ENCODE results near the gene EOLA1. TPM values are rescaled to one million over a fixed set of nuclear protein-coding genes. Genes with fewer than 3 reads are reported as not detected.
"Not testable (repeated sequence)": the region's sequence is repeated elsewhere in the genome, so short reads cannot be mapped to it uniquely, and the experiment has no call there.

EOLA1 gene
- polyA plus RNA-seq, 10 donors = 18.8 to 24.4 (median 21.5) TPM

DNA sequence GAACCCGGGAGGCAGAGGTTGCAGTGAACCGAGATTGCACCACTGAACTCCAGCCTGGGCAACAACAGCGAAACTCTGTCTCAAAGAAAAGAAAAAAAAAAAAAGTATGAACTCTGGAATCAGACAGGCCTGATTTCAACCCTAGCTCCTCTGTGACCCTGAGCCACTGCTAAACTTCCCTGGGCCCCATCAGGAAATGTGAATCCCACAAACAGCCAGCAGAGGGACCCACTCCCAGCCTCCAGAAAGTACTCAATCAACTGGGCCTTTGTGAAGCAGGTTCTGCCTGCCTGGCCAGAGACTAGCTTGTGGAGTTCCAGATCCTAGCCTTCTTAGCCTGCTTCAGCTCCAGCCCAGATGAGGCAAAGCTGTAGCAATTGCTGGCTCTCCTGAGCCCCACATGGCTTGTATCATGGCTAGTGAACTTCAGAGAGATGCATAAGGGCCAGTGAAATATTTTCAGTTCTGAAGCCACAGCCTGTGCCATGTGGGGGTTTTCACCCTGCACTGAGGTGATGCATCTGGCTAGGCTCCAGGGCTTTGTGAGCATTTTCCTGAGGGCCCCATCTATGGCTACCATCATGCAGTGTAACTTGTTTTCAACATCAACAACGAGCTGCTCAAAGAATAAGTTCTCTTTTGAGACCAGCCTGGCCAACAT, 28.5 kb upstream of the EOLA1 start:
- peak in 1 of 3 donors; percentile 40 for DNase-seq

DNA sequence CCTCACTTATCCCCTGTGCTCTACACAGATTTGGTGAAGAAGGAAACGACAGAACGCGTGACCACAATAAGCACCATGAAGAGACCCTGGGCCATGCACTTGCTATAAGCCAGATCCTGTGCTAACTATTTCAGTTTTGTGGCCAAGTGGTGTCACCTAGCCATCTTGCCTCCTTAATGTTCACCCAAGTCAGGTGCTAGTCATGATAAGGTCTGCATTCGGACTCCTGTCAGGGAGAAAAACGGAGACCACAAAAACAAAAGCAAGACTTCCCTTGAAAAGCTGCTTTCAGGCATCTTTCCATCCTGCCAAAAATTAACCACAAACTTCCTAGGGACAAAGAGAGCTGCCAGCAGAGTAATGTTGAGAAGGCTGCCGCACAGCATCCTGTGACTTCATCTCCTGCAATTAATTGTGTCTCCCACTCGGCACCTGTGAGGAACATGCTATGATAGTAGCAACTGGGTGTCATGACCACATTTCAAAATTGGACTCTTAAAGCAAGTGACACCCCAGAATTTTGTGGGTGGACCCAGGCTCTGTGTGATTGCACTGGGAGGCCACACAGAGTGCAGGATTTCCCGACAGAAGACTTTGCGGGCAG, 26.9 kb upstream of the EOLA1 start:
- DNase-seq = no peak

DNA sequence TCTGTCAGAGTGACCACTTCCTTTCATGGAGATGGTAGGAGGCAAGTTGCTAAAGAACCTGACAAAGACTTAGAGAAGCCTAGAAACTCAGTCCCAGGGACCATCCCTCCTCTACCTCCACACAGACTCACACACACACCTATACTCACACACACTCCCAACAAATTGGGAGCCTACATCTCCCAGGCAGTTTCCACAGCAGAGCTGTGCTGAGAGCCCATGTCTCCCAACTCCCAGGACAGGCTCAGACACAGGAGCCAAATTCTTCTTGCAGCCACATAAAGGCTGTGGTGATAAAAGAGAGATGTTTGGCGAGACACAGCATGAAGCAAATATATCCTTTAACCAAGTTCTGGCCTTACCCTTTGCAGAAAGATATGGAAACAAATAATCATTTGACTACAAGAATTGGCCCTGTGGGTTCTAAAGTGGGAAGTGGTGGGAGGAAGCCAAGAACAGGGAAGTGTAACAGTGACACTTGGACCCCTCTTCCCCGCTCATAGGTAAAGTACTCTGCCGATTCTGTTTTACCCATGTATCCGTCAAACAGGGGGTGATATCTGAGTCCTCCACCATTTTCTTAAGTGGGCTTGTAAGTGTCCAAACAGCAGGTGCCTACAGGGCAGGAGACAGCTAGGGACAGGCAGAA, 24.7 kb upstream of the EOLA1 start:
- DNase-seq = no peak

DNA sequence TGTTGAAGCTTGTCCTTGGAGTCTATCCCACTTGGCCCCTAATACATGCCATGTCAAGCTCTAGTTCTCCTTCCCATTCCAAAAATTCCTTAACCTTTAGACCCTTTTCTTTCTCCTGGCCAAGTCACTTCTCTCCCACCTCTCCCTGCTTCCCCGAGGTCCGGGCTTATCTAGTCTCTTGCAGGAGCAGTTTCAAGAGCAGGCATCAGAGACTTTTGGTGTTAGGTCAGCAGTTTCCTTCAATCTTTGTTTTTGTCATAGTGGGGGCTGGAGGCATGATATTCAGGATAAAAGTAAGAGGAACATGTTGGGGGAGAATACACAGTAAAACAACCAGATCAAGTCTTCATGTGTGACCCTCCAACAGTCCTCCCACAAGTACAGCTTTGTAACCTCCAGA, 24.2 kb upstream of the EOLA1 start:
- DNase-seq = no peak

DNA sequence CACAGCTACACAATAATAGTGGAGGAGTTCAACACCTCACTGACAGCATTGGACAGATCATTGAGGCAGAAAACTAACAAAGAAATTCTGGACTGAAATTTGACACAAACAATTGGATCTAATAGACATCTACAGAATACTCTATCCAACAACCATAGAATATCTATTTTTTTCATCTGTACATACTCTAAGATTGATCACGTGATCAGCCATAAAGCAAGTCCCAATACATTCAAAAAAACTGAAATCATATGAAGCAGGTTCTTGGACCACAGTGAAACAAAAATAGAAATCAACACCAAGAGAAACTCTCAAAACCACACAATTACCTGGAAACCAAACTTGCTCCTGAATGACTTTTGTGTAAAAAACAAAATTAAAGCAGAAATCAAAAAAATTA, 23.5 kb upstream of the EOLA1 start:
- no peak for DNase-seq

DNA sequence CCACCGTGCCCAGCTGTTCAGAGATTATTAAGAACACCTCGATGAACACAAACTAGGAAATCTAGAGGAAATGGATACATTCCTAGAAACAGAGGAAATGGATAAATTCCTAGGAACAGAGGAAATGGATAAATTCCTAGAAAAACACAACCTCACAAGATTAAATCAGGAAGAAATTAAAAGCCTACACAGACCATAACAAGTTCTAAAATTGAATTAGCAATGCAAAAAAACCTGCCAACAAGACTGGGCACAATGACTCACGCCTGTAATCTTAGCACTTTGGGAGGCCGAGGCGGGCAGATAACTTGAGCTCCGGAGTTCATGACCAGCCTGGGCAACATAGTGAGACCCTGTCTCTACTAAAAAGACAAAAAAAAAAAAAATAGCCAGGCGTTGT, 22.6 kb upstream of the EOLA1 start:
- DNase-seq = no peak

DNA sequence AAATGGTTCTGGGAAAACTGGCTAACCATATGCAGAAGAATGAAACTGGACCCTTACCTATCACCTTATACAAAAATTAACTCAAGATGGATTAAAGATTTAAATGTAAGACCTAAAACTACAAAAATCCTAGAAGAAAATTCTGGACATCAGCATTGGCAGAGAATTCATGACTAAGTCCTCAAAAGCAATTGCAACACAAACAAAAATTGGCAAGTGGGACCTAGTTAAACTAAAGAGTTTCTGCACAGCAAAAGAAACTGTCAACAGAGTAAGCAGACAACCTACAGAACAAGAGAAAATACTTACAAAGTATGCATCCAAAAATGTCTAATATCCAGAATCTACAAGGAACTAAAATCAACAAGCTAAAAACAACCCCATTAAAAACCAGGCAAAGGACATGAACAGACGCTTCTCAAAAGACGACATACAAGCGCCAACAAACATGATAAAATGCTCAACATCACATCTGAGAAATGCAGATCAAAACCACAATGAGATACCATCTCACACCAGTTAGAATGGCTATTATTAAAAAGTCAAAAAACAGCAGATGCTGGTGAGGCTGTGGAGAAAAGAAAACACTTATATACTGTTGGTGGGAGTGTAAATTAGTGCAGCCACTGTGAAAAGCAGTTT, 20.1 kb upstream of the EOLA1 start:
- DNase-seq = not testable (repeated sequence)

DNA sequence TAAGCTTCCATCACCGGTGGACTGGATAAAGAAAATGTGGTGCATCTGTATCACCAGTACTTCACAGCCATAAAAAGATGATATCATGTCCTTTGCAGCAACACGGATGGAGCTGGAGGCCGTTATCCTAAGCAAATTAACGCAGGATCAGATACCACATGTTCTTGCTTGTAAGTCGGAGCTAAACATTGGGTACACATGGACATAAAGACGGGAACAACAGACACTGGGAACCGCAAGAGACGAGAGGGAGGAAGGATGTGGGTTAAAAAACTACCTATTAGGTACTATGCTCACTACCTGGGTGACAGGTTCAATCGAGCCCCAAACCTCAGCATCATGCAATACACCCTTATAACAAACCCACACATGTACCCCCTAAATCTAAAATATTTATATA, 19.4 kb upstream of the EOLA1 start:
- no peak for DNase-seq

DNA sequence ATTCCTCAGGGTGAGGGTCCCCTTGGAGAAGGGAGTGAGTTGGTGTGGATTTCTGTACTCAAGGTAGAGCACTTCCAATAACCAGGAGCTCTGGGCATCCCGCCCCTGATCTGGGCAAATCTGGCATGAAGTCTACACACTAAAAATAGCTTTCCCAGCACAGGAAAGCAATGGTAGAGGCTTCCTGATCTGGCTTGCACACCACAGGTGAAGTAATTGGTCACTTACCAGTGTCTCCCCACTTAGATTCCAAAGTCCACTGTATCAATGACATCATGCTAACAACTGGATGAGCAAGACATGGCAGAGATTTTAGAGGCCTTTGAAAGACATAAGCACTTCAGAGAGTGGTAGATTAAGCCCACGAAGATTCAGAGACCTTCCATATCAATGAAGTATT, 17.9 kb upstream of the EOLA1 start:
- no peak for DNase-seq

DNA sequence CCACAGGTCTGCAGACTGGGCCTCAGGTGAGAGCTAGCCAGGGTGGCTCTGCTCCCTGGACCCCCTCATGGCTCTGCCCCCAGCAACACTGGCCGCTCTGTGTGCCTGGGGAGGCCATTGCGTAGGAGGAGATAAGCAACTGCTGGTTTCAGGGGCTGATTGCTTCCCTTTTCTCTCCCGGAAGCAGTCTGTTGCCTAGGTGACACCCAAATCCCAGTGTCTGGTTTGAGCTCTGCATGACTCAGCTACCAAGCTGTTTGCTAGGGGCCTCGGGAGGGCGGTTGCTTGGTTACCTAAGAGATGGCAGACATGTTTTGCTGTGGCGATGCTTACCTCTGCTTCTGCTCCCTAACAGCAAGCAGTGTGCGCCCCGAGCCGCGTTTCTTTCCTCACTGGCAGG, 15.4 kb upstream of the EOLA1 start:
- DNase-seq = not testable (repeated sequence)

DNA sequence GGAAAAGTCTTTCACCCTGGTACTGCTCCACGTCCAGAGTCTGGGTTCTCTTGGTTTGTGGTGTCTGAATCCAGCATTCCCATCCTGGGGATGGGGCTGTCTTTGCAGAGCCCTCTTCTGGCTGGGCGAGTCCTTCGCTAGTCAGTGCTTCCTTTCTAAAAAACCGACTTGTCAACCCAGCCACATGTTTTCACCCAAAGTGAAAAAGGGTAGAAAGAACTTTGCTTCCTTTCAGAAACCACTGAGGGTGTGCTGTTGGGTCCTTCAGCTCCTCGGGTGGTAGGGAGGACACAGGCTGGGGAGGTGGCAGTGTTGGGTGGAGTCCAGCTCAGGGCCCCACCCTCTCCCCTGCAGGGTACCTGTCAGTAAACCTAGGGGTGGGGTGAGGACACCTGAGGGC, 14.9 kb upstream of the EOLA1 start:
- not testable (repeated sequence) for DNase-seq

DNA sequence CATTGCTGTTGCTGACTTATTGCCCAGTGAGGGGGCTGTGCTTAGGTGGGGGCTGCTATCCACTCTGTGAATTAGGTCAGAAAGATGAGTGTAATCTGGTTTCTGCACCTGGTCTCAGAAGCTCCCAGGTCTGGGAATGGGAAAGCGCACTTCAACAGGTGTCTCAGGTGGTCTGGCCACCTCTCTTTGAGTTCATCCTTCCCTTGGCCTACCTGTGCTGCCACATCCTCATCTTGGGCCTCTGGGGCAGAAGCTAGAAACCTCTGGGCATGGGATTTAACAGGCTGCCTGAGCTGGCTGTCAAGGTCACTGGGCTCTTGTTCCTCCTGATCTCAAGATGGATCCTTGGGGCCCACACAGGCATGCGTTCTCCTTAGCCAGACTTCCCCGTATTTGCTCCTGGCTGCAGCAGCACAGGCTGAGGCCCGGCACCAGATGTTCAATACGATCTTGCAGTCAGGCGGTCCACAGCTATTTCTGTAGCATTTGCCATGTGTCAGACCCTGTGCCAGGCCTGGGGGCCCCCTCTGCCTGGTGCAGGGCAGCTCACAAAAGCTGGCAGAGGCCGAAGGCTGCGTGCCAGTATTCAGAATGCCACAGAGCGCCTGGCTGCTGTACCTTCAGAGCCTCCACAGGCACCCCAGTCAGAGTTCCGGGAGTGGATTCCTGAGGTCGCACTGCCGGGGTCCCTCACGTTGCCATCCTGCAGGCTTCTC, 14.3 kb upstream of the EOLA1 start:
- DNase-seq = peak in 1 of 3 donors; percentile 38

DNA sequence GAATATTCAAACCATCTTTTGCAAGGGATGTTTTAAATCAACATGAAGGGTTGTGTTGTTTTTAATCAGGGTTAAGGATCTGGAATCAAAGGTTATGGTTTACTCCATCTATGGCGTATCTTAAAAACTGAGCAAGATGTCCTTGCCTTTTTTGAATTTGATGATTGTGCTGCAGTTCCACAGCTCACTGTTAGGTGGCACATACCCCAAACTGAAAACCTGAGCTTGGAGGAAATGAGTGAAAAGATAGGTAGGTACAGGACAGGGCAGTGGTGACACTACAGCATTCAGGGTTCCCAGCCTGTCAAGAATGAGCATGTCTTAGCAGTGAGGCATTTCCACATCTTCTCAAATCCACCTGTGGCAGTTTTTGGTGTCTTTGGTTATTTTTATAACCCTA, 13.1 kb upstream of the EOLA1 start:
- no peak for DNase-seq

DNA sequence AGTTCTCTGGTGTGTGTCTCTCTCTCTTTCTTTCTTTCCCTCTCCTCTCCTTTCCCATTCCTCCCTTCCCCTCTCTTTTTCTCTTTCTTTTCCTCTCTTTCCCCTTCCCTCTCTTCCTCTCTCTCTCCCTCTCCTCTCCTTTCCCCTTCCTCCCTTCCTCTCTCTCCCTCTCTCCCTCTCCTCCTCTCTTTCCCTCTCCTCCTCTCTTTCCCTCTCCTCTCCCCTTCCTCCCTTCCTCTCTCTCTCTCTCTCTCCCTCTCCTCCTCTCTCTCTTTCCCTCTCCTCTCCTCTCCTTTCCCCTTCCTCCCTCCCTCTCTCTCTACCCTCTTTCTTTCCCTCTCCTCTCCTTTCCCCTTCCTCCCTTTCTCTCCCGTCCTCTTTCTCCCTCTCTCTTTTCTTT, 12.4 kb upstream of the EOLA1 start:
- DNase-seq = no peak

DNA sequence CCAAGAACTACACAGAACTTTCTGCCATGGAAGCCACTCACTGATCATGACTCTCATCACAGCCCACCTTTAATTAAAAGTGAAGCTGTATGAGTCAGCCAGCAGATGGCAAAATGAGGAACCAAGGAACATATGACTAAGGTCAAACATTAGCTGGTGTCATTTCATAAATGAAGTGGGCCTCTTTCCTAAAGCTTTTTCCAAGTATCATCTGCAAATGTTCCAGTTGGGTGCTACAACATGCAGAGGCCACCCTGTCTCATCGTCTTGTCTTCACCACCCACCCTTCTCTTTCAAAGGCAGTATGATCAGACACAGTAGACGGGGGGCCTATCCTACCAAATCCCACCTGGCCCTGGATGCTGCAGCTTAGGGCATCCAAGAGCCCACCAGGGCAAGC, 9.2 kb upstream of the EOLA1 start:
- no peak for DNase-seq

DNA sequence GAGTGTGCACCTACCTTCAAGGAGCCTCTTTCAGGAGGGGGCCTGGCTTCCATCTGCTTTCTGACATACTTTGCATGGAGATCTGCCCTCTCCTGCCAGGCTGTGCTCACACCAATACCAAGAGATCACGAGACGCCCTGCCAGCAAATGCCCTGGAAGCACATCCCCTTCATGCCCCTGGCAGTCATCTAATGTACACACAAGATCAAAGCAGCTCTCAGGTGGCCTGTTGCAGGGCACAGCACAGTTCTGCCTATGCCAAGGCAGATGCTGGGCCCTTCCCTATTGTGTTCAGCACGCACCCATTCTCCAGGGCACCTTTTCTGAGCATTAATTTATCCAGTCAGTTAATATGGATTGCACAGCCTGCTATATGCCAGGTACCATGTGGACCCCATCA, 7.9 kb upstream of the EOLA1 start:
- DNase-seq = not testable (repeated sequence)

DNA sequence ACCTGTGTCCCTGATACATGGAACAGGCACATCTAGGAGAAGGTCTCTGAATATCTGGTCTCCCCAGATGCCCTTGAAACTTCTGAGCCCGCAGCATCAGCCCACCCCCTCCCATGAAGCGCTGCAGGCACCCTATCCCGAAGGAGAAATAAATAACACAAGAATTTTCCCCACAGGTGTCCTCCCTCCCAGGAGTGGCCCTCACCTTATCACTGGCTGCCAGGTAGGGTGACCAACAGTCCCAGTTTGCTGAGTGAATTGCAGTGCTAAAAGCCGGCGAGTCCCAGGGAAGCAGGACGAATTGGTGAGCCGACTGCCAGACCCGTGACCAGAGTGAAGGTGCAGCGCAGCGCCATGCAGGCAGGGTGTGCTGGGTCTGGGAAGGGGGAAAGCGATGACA, 6.8 kb upstream of the EOLA1 start:
- not testable (repeated sequence) for DNase-seq

DNA sequence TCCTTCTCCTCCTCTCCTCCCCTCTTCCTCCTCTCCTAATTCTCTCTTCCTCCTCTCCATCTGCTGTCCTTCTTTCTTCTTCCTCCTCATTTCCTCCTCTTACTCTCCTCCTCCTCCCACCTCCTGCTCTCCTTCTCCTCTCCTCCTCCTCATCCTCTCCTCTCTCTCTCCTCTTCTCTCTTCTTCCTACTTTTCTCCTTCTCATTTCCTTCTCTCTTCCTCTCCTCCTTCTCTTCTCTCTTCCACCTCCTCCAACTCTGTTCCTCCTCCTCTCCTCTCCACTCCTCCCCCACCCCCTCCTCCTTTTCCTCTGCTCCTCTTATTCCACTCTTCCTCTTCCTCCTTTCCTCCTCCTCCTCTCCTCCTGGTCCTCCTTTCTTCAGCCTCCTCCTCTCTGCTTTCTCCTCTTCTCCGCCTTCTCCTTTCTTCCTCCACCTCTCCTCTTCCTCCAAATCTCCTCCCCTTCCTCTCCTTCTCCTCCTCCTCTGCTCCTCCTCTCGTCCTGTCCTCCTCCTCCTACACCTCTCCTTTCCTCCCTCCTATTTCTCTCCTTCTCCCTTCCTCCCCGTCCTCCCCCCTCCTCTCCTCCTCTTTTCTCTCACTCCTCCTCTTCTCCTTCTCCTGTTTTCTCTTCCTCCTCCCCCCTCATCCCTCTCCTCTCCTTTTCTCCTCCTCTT, 5.7 kb upstream of the EOLA1 start:
- DNase-seq = not testable (repeated sequence)

DNA sequence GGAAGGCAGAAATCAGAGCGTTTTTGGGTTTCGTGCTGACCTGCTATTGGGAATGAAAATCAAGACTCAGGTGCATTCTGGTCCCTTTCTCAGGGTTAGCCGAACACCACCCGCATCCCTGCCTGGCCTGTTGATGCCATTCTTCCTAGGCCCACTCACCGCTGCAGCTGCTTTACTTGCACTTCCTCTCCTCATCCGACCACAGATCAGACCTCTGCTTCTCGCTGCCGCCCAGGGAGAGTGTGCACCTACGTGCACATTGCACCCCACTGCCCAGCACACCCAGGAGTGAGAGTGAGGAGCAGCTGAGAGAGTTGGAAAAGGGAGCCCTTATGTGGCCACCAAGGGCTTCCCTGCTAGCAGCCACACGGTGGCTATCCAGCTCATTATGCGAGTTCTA, 3.3 kb upstream of the EOLA1 start:
- not testable (repeated sequence) for DNase-seq

DNA sequence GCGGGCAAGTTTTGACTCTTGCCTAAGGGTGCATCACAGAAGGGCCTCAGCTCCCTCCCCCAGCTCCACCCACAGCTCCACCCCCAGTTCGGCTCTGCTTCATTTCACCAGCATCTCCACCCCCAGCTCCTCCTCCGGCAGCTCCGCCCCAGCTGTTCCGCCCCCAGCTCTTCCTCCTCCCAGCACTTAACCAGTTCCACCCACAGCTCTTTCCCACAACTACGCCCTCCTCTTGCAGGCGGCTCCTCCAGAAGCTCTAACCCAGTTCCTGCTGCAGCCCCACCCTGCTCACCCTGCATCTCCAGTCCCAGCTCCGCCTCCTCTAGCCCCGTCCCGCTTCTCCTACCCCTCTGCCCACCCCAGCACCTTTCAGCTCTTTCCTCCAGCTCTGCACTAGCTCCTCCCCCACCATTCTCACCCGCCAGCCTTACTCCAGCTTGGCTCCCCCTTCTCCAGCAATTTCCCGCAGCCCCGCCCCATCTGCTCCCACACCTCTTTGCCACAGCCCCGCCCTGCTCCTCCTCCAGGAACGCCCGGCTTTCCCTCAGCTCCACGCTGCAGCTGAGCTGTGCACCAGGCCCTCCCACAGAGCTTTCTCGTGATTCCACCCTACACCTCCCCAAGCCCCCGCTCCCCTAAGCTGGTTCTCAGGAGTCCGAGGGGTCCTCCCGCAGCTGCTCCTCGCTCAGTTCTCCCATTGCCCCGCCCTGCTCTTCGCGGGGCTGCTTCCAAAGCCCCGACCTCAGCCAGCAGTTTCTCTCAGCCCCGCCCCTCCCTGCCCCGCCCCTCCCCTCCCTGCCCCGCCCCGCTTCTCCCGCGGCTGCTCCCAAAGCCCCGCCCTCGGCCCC, 1.3 kb upstream of the EOLA1 start:
- DNase-seq = peak; percentile 87 to 95 (median 90)

Data from muscle of back (tissue), 11 donors.